Kasumi-1 (cell line): ENCODE results near the gene TDRD1.

Source experiments
- DNase-seq, 2 experiments: peaks; one replicate each; lab custom pipeline; 2025; lab: John Stamatoyannopoulos, UW

The TDRD1 gene

DNA sequence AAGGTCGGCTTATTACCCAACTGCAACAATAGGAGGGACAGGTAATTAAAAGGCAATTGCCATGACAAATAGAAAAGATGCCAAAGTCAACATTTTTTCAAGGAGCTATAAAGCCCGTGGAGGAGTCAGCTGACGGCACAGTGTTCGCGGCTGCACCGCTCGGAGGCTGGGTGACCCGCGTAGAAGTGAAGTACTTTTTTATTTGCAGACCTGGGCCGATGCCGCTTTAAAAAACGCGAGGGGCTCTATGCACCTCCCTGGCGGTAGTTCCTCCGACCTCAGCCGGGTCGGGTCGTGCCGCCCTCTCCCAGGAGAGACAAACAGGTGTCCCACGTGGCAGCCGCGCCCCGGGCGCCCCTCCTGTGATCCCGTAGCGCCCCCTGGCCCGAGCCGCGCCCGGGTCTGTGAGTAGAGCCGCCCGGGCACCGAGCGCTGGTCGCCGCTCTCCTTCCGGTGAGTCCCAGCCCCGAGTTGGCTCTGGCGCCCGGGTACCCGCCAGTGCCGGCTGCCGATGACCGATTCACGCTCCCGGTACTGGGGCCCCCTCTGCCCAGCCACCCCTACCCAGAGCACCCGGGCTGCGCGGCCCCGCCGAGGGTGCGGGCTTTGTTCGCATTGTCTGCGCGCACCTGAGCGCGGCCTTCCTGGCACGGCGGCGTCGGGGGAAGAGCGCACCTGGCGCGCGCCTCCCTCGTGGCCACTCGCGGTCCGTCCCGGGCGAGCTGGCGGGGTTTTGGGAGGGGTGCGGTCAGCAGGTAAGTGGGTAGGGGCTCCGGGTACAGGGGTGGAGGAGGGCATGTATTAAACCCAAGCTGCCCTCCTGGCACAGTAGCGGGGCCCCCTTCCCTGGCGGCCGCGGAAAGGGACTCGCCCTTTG lies 60.2 kb downstream of the TDRD1 start, which contains the start of gene VWA2:
Gene VWA2, plus strand, starts transcription at position 138 of the 877 bp plus-strand sequence. CDS start 9,460 bp downstream, outside the sequence.
- DNase-seq, result no peak

DNA sequence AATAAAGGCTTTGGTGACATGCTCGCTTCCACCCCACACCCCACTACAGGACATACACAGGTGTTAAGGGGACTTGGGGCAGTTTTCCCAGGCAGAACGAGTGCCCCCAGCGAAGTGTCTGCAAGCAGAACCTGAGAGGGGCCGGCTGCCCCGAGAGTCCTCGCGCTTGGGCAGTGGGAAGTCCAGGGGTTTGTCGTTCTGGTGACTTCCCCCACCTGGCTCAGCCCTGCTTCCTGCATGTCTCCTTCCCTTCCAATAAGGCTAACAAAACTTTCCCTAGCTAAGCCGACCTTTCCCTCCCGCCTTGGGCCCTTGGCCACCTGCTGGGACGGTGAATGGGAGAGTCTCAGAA lies 60.8 kb downstream of the TDRD1 start:
- no peak for DNase-seq

DNA sequence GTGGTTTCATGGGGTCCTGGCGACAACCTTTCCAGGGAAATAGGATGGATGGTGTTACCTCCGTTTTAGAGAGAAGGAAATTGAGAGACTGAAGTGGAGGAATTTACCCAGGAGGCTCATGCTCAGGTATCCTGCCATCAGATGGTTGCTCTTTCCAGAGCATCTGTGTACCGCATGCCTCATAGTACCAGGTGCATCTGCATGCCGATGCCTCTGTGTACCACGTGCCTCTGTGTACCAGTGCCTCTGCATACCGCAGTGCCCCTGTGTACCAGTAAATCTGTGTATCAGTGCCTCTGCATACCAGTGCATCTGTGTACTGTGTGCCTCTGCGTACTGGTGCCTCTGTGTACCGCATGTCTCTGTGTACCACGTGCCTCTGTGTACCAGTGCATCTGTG lies 63.1 kb downstream of the TDRD1 start:
- DNase-seq, result no peak

DNA sequence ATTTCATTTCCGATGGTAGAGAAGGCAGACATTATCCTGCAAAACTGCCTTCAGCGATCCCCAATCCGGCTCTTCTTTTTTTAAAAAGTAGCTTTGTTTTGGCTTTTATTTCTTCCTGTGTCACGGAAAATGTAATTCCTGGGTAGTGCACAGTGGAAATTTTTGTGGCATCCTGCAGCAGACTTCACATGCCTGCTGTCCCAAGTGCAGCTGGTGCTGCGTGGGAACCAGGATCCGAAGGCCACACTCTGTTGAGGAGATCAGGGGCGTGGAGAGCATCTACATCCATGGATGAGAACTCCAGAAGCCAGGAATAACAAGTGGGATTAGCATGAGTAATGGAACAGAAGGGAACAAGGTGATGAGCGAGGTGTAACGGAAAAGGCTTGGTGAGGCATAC lies 64.5 kb downstream of the TDRD1 start:
- DNase-seq, result no peak

DNA sequence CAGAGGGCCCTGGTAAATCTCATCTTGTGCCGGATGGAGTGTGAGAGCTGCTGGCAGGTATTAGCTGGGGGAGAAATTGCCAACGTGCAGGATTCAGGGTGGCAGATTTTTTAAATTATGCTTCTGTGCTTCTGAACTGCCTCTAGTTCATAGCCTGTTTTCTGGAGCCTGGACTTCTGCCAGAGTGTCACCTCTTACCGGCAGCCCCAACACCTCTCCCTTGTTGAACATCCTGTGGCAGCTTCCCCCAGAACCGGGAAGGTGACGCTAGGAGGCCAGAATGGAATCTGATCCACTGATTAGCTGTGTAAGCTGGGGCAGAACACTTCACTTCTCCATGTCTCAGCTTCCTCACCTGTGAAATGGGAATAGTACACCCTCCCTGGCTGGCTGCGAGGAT lies 65.0 kb downstream of the TDRD1 start:
- no peak for DNase-seq

DNA sequence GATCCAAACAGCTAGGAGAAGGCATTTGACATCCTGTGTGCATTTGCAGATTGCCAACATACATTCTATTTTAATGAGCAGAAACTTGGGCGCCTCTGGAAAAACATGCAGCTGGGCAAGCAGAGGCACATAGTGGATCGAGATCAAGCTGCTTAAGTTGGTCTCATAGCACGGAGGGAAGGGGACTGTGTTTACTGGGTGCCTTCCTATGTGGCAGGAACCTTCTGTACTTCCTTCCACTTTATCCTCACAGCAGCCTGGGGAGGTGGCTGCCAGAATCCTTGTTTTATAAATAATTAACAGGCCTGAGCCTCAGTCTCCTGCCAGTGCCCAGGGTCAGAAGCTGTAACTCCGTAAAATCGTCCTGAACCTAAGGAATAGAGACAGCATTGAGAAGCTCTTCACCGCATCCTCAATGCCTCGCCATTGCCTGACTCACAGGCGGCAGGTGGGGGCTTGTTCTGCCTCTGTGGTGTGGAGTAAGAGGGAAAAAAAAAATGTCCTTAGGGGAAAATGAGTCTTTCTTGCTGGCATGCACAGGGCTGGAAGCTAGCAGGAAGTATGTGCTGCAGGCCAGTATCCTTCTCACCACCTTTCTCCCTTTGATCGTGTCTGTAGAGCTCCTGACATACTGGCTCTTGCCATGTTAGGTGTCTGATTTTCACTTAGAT lies 66.1 kb downstream of the TDRD1 start:
- DNase-seq, result no peak

DNA sequence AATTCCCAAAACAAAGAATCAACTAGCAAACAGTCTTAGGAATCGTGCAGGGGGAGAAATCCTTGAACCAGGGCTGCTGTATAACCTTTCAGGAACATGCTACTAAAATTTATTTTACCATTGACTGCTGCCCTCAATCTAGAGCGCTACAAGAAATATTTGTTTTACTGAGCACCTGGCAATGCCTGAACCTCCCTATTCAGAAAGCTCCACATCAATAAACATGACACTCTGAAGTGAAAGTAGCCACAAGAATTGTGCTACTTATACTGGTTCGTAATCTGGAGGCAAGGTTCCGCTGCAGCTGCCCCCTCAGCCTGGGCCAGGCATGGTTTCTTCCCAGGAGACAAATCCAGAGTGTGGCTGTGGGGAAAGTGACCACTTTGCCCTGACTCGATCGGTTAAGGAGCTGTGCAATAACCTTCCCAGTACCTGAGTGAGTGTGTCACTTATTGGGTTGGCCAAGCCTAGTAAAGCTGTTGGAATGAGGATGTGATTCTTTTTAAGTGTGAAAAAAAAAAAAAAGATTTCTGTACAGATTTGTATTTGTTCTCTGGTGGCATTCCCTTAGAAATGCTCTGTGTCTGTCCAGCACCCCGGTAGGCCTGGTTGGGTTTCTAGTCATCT lies 67.6 kb downstream of the TDRD1 start:
- DNase-seq, result no peak

DNA sequence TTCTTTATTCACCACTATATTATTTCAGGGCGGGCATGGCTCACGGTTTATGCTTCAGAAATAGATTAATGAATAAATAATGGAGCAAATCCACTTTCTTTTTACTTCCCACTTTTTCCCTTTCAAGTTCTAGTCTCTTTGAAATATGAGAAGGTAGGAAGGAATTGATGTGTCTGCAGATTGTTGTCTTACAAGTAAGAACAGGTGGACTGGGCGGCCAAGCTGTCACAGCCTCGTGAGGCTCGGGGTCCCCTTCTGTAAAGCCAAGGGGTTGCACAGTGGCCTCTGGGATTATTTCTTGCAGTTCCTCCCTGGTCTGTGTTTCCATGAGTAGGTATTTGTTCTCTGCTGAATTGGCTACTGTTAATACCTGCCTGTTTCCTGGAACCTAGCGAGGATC lies 71.1 kb downstream of the TDRD1 start:
- DNase-seq, result no peak

DNA sequence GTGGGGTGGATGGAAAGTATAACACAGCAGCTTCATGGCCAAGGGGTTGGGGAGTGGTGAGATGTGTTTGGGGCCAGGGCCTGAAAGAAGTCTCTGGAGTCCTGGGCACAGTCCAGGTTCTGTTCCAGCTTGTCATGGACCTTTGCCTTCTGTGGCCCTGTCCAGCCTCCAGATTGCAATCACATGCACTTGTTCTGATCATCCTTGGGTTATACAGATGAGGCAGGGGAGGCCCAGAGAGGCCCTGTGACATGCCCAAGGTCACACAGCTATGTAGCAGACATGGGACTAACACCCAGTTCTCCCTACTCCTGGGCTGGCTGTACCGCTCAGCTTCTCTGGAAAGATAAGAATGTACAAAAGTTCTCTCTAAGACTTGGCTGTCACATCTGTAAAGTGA lies 71.6 kb downstream of the TDRD1 start:
- no peak for DNase-seq

DNA sequence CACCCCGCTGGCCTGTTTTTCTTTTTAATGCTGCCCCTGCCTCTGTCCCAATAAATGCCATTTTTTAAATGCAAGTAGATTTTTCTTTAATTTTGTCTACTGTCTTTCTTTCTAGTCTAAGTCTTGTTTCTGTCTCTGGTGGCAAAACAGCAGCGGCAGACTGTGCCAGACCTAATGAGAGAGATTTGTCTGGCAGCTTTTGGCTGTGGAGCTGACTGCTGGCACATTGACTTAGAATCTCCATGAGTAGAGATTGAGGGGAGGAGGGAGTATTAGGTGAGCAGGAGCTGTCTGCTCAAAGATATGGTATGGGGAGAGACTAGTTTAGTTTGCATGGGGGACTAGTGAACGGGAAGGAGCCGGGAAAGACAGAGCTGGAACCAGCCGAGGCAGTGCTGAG lies 72.9 kb downstream of the TDRD1 start:
- no peak for DNase-seq

DNA sequence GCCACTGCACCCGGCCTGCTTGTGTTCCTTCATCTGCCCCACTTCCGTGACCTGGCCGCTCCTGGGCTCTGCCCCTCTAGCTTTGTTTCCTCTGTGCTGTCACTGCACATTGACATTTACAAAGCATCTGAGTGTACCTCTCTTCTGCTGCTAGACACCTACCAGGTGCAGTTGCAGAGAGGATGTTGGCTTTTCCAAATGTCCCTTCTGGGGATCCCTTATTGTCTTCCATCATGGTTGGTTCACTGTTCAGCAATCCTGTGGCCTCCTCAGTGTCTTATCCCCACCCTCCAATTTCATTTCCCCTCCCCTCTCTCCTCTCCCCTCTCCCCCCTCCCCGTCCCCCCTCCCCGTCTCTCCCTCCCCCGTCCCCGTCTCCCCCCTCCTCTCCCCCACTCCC lies 73.7 kb downstream of the TDRD1 start:
- no peak for DNase-seq

DNA sequence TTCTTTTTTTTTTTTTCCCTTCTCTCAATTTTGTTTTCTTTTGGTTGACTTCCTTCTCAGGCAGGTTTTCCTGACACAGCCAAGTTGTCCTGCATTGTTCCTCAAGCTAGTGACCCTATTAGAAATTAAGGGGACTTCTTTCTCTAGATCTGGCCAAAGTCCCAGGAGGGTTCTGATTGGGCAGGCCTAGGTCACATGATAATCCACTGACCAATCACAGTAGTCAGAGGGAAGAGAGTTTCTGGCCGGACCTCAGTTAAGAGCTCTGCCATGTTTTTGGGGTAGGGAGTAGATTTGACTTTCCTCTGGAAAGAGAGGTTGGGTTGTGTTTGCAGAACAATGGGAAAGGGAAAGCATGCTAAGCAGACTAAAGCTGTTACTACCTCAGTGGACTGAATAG lies 76.1 kb downstream of the TDRD1 start:
- no peak for DNase-seq

DNA sequence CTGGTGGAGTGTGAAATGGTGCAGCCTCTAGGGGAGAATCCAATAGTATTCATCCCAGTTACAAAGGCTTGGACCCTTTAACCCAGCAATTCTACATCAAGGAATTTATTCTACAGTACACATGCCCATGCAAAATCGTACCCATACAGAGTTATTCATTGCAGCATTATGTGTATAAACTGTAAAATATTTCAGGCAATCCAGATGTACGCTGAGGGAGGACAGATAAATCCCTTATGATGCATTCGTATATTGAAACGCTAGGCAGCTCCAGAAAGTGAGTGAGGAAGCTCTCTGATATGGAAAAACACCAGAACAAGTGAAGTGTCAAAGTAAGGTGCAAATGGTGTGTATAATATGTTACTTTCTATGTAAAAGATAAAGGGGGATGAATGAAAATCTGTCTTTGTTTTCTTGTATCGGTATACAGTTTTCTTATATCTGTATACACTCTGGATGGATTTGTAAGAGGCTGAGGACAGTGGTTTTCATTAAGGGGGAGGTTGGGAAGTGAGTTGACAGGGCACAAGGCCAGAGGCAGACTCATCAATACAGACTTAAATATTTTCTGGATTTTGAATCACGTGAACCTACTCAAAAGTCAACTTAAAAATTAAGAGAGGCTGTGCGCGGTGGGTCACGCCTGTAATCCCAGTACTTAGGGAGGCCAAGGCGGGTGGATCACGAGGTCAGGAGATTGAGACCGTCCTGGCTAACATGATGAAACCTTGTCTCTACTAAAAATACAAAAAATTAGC lies 77.0 kb downstream of the TDRD1 start:
- no peak for DNase-seq

DNA sequence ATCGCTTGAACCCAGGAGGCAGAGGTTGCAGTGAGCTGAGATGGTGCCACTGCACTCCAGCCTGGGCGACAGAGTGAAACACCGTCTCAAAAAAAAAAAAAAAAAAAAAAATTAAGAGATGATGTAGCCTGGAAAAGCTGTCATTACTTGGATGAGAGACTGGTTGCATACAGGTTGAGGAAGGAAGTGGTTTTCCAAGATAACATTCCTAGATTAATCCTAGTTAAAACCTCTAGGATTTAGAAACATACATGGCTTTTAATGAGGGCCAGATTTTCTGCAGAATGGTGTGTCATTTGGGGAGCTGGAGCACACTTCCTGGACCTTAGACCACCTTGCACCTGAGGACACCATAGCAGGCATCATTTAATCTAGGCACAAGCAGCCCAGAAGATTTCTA lies 77.7 kb downstream of the TDRD1 start:
- no peak for DNase-seq

DNA sequence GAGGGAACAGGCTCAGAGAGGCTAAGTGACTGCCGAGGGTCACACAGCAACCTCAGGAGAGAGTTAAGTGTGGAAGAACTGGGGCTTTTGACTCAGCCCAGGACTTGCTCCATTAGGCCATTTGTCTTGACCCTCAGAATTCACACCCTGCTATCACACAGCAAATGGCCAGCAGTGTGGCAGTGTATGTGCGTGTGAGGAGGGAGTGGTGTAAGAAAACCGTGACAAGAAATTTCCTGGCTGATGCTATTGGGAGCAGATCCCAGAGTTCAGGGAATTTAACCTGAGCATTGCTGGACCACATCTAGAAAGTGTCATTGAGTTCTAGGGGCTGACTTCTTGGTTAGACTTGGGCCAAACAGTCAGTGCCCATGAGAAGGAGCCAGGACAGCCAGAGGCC lies 78.3 kb downstream of the TDRD1 start:
- DNase-seq, result no peak

DNA sequence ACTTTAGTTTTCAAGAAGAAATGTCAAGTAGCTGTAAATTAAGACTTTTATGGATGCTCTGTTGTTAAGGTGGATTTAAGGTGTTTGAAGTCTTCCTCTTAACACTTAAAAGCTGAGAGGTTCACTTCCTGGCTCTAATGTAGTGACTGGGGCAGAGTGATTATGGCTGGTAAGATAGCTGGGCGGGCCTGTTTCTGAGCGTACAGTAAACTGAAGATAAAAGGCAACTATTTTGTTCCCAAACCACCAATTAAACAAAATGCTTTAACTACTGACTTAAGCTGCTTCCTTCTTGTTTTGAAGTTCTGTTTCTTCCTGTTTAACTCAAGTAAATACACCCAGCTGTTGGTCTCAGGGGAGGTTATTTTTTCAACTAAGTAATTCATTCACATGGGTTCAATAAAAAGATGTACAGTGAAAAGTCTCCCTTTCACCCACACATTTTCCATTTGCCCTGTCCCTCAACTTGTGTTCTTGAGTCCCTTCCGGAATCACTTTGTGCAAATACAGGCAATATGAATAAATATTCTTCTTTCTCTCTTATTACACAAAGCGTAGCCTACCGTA lies 79.2 kb downstream of the TDRD1 start:
- no peak for DNase-seq

DNA sequence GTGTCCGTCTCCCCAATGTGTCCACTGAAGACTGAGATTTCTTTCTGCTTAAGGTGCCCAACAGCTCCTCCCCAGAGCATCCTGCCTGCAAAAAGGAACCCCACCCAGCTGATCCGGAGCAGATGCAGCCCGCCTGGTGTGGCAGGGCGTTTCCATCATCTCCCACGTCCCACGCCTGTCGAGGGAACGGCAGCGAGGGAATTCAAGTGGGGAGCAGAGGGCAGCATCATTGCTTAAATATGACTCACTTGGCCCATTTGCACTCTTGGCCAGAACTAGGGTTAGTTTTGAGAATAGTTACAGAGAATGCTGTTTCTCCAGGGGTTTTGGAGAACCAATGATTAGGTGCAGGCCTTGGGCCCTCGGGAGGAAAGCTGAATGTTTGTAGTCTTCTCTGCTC lies 80.7 kb downstream of the TDRD1 start:
- no peak for DNase-seq

DNA sequence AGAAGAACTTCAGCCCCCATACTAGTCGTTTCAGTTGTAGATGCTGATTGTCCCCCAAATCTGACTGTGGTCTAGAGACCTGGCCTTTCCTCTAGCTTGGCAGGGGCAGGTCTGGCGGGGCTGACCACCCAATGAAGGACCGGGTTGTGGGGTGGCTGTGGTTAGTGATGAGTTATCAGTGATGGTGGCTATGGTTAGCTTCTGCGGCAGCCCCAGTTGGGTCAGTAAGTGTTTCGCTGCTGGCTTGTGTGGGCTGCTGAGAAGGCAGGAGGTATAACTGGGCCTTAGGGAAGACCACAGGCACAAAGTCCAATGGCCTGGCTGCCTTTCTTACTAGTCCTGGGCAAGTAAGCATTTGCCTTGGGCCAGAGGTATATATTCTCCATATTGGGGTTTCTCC lies 81.2 kb downstream of the TDRD1 start:
- DNase-seq, result no peak

DNA sequence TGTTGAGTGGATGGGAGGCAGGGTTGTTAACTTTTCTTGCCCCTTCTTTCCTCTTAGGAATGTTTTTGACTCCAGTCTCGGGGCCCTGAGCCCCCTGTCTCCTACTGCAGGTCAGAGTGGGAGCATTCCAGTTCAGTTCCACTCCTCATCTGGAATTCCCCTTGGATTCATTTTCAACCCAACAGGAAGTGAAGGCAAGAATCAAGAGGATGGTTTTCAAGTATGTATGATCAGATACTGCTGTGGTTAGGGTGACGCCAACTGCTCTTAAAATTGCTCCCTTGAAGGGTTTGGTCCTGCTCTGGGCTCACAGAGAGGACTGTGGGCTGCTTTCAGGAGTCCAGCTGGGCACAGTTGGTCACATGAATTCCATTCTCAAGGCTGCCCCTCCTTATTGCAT lies 81.9 kb downstream of the TDRD1 start:
- DNase-seq, result no peak

DNA sequence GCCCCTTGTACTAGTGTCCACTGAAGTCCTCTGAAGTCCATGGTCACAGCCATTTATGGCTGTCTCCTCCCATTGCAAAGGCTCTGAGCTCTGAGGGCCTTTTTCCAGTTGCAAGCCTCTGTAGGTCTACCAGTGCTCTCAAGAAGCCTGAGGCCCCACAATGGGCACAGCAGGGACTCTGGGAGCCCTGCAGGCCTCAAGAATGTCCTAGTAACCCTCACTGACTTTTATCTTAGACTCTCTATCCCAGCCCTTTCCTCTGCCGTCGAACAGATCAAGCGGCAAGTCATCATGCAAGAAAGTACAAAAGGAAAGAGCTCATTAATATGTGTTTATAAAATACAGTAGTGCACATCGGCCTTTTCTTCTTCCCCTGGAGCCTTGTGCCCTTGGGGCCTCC lies 83.3 kb downstream of the TDRD1 start:
- no peak for DNase-seq

DNA sequence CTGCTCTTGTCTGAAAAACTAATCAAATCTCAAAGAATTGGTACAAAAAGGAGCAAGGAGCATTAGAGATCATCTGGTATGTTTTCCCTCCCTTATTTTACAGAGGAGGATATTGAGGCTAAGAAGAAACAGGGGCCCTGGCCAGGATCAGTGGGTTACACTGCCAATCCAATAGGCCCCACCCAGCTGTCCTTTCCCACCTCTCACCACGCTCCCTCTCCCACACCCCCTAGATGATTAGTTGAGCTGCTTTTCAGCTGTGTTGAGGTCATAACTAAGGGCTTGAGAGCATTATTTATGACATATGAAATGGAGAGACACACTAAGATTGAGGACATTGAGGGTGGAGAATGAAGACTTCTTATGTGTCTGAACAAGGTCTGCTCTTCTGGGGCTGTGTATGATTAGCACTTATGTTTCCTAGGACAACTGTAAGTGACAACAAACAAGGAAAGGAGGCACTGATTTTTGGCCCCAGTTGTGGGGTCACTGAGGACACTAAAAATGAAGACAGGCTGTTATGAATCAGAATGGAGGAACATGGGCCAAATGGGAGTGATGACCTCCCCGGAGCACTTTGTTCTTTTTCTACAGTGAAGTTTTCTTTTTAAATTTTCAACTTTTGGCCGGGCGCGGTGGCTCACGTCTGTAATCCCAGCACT lies 86.4 kb downstream of the TDRD1 start:
- no peak for DNase-seq

DNA sequence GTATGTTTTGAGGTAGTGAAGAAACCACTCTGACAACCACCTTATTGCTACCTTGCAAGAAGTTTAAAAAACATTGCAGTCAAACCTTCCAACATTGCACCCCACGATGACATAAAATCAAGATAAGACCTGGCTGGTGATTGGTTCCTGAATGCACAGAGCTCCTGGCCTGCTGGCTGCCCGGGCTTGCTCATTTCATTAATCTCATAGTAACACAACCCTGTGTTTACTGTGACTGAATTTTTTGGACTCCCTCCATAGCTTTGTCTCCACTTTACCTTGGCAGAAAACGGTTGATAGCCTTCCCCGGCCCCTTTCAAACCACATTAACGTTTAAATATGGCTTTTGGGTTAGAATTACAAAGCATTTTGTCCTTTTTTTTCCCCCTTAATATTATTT lies 87.4 kb downstream of the TDRD1 start:
- DNase-seq, result no peak
